ENCODE data around the gene PCBP4.

The PCBP4 gene

GRCh38 chr3:51954713-51955112 lies 12.5 kb downstream of the PCBP4 start:
- no peak for DNase-seq

- DNase-seq: no peak
These were observed 13.1 kb downstream of the PCBP4 start for GRCh38 chr3:51954105-51954504.

- DNase-seq: no peak
These were observed 13.8 kb downstream of the PCBP4 start for GRCh38 chr3:51953445-51953844.

GRCh38 chr3:51950899-51951298 lies 16.4 kb downstream of the PCBP4 start:
- no peak for DNase-seq

GRCh38 chr3:51949121-51949520 lies 18.1 kb downstream of the PCBP4 start:
- no peak for DNase-seq

GRCh38 chr3:51948016-51948580 lies 19.2 kb downstream of the PCBP4 start:
- no peak for DNase-seq

GRCh38 chr3:51947215-51947900 lies 19.9 kb downstream of the PCBP4 start:
- no peak for DNase-seq

- no peak for DNase-seq
These were observed 20.5 kb downstream of the PCBP4 start for GRCh38 chr3:51946796-51947195.

GRCh38 chr3:51945926-51946705 lies 21.1 kb downstream of the PCBP4 start:
- no peak for DNase-seq

- no peak for DNase-seq
These were observed 22.0 kb downstream of the PCBP4 start for GRCh38 chr3:51945031-51945840.

- DNase-seq: no peak
These were observed 22.7 kb downstream of the PCBP4 start for GRCh38 chr3:51944451-51945021.

- DNase-seq: no peak
These were observed 23.5 kb downstream of the PCBP4 start for GRCh38 chr3:51943451-51944391.

GRCh38 chr3:51942603-51943450 lies 24.4 kb downstream of the PCBP4 start:
- peak; percentile 62 for DNase-seq

- peak; percentile 100 for DNase-seq
These were observed 25.3 kb downstream of the PCBP4 start, which contains the start of the genes PARP3 and RRP9 for GRCh38 chr3:51941798-51942602. PARP3 (plus strand) TSS chr3:51942363; CDS start chr3:51943356, 993 bp downstream. RRP9 (minus strand) TSS chr3:51941904; CDS start chr3:51941867, 37 bp downstream.

GRCh38 chr3:51941463-51941797 lies 25.8 kb downstream of the PCBP4 start:
- DNase-seq: no peak

- DNase-seq: no peak
These were observed 26.4 kb downstream of the PCBP4 start for GRCh38 chr3:51940648-51941462.

GRCh38 chr3:51938780-51939425 lies 28.4 kb downstream of the PCBP4 start:
- DNase-seq: no peak

Measured in CD4-positive, alpha-beta T cell treated with Interleukin-21 for 1 hour (primary cell).